Vagina (tissue), 2 donors: ENCODE measurements around the gene CCL7. TPM values are rescaled to one million over a fixed set of nuclear protein-coding genes. Genes with fewer than 3 reads are reported as not detected.

Source experiments
- DNase-seq, 2 donors: peaks; one replicate each; pipeline ENCODE4 v3.0.0-alpha.2; 2017; ENCODE audit errors: extremely low spot score in 2 of 2
- H3K27ac ChIP-seq: fragments of 200-600 bp; sonication (generic); one replicate; pipeline ENCODE4 v1.5.1; 2019
- H3K27me3 ChIP-seq: fragments of 200-600 bp; sonication (generic); one replicate; pipeline ENCODE4 v1.5.1; 2019
- H3K36me3 ChIP-seq, 2 donors: fragments of 200-600 bp; sonication (generic); one replicate each; pipeline ENCODE4 v1.5.1; 2017 to 2019
- H3K4me1 ChIP-seq: fragments of 200-600 bp; sonication (generic); one replicate; pipeline ENCODE4 v1.5.1; 2019
- H3K4me3 ChIP-seq, 2 donors: fragments of 200-600 bp; sonication (generic); 1 replicate in 1 of 2; 2 replicates in 1 of 2; pipeline ENCODE4 v1.5.1; 2016 to 2019
- H3K9me3 ChIP-seq: fragments of 200-600 bp; sonication (generic); one replicate; pipeline ENCODE4 v1.5.1; 2019
- POLR2A ChIP-seq, 2 donors: fragments of 450-650 bp; IDR thresholded peaks; one replicate each; pipeline ENCODE4 v1.6.1; 2017; ENCODE audit warnings: antibody characterized with exemption in 2 of 2, mild to moderate bottlenecking in 2 of 2, moderate library complexity in 2 of 2
- POLR2AphosphoS5 ChIP-seq, 2 donors: sonication (generic); formaldehyde crosslinking; IDR thresholded peaks; one replicate each; pipeline ENCODE4 v1.9.0; 2017; ENCODE audit warnings: antibody characterized with exemption in 2 of 2, mild to moderate bottlenecking in 2 of 2, low read depth in 1 of 2; ENCODE audit not compliant: insufficient read depth in 1 of 2
- intact Hi-C: fragments of 100-400 bp; cut with DNase I; formaldehyde crosslinking; loops from one replicate; pipeline ENCODE4 v1.15.1; 2023
- total RNA-seq: library from RNA; depleted of rRNA; stranded (reverse); fragments of >200 nt; gene quantifications from one replicate; pipeline ENCODE4 v1.2.3, GENCODE V29; 2016
- TF ChIP-seq, protein P1 (sequence below), 3 experiments: fragments of 450-650 bp in 2 of 3; fragments of 200-600 bp in 1 of 3; sonication (generic) in 1 of 3; IDR thresholded peaks; one replicate each; pipeline ENCODE4 v1.5.1; 2017 to 2019; ENCODE audit warnings: antibody characterized with exemption in 3 of 3, mild to moderate bottlenecking in 2 of 3, moderate library complexity in 2 of 3

The CCL7 gene
- total RNA-seq, 1 donor from 2014 or later, result not detected

DNA sequence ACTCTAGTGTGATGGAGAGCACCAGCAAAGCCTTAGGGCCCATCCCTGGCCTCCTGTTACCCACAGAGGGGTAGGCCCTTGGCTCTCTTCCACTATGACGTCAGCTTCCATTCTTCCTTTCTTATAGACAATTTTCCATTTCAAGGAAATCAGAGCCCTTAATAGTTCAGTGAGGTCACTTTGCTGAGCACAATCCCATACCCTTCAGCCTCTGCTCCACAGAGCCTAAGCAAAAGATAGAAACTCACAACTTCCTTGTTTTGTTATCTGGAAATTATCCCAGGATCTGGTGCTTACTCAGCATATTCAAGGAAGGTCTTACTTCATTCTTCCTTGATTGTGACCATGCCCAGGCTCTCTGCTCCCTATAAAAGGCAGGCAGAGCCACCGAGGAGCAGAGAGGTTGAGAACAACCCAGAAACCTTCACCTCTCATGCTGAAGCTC is 49.0 kb downstream of the CCL7 start, which contains the start of gene CCL8:
CCL8 (plus strand) TSS at position 397 of the 445 bp plus-strand sequence. CDS start 67 bp downstream, outside the sequence.
- Histone ChIP-seq H3K4me1 (peaks cover 24% of the 10 kb centered on the region), H3K9me3 (no peaks in the 10 kb centered on the region), H3K36me3 (no peaks in the 10 kb centered on the region), H3K4me3 (no peak within 1 kb of the TSS), H3K27me3 (no peaks in the 10 kb centered on the region), H3K27ac (no peak within 1 kb of the TSS)
- no peak for DNase-seq
- intact Hi-C loops, result no loop called here
- TF ChIP-seq, protein P1, sequence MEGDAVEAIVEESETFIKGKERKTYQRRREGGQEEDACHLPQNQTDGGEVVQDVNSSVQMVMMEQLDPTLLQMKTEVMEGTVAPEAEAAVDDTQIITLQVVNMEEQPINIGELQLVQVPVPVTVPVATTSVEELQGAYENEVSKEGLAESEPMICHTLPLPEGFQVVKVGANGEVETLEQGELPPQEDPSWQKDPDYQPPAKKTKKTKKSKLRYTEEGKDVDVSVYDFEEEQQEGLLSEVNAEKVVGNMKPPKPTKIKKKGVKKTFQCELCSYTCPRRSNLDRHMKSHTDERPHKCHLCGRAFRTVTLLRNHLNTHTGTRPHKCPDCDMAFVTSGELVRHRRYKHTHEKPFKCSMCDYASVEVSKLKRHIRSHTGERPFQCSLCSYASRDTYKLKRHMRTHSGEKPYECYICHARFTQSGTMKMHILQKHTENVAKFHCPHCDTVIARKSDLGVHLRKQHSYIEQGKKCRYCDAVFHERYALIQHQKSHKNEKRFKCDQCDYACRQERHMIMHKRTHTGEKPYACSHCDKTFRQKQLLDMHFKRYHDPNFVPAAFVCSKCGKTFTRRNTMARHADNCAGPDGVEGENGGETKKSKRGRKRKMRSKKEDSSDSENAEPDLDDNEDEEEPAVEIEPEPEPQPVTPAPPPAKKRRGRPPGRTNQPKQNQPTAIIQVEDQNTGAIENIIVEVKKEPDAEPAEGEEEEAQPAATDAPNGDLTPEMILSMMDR (IDR thresholded peaks at IDR 0.05), result no peak
- TF ChIP-seq POLR2AphosphoS5 (IDR thresholded peaks at IDR 0.05; ENCODE audit: insufficient read depth in 1 of 2, low read depth in 1 of 2), result no peak
- no peak for TF ChIP-seq POLR2A (IDR thresholded peaks at IDR 0.05)

Other genes with a start within 250 kb of the CCL7 start
- 15.2 TPM for gene CCL2, start 14.9 kb upstream of the CCL7 start, total RNA-seq
- 1.2 TPM for gene CCL11, start 15.5 kb downstream of the CCL7 start, total RNA-seq
- 1.5 TPM for gene CCL8, start 49.2 kb downstream of the CCL7 start, total RNA-seq
- gene CCL13, start 86.3 kb downstream of the CCL7 start, total RNA-seq, result 2.2 TPM
- not detected for gene CCL1, start 93.0 kb downstream of the CCL7 start, total RNA-seq